Thymus (tissue), 11 donors: Measurements from ENCODE around the gene OR6C75. TPM values are rescaled to one million over a fixed set of nuclear protein-coding genes. Genes with fewer than 3 reads are reported as not detected.
"Not testable (repeated sequence)": the region's sequence is repeated elsewhere in the genome, so short reads cannot be mapped to it uniquely, and the experiment has no call there.

Experiments used
- DNase-seq, 9 donors: peaks; one replicate each; pipeline ENCODE4 v3.0.0-alpha.2; 2013; ENCODE audit warnings: low spot score in 9 of 9, low read depth in 6 of 9, missing footprints in 1 of 9
- H3K27ac ChIP-seq, 2 donors: one replicate each; pipeline ENCODE4 v1.5.1; 2013; ENCODE audit warnings: control low read depth in 1 of 2, low read depth in 1 of 2, low read length in 1 of 2, mild to moderate bottlenecking in 1 of 2, moderate library complexity in 1 of 2
- H3K27me3 ChIP-seq, 2 donors: one replicate each; pipeline ENCODE4 v1.5.1; 2013; ENCODE audit warnings: low read length in 1 of 2; ENCODE audit not compliant: control insufficient read depth in 2 of 2, insufficient read depth in 1 of 2
- H3K36me3 ChIP-seq, 2 donors: one replicate each; pipeline ENCODE4 v1.5.1; 2013; ENCODE audit warnings: low read length in 1 of 2, mild to moderate bottlenecking in 1 of 2, moderate library complexity in 1 of 2; ENCODE audit not compliant: control insufficient read depth in 2 of 2, insufficient read depth in 2 of 2
- H3K4me1 ChIP-seq, 2 donors: one replicate each; pipeline ENCODE4 v1.5.1; 2013; ENCODE audit warnings: low read length in 2 of 2; ENCODE audit not compliant: control insufficient read depth in 2 of 2, insufficient read depth in 2 of 2
- H3K4me3 ChIP-seq, 2 donors: one replicate each; pipeline ENCODE4 v1.5.1; 2013; ENCODE audit warnings: low read length in 2 of 2, control low read depth in 1 of 2, mild to moderate bottlenecking in 1 of 2
- H3K9me3 ChIP-seq, 2 donors: one replicate each; pipeline ENCODE4 v1.5.1; 2013; ENCODE audit warnings: low read length in 1 of 2, mild to moderate bottlenecking in 1 of 2; ENCODE audit not compliant: control insufficient read depth in 2 of 2, insufficient read depth in 1 of 2
- WGBS: extraction: QIAGEN DNeasy Blood & Tissue Kit; methylation state at CpG from one replicate; pipeline ENCODE4 v1.1.7; 2013; 5-methylcytosine and 5-hydroxymethylcytosine counted together
- polyA plus RNA-seq: library from polyadenylated mRNA; stranded (reverse); fragments of 200-250 nt; gene quantifications from one replicate; pipeline ENCODE4 v1.2.3, GENCODE V29; 2013
- total RNA-seq: library from RNA; stranded (reverse); fragments of 120-200 nt; gene quantifications from one replicate; pipeline ENCODE4 v1.2.4, GENCODE V29; 2013
- donor health status: healthy.

Gene OR6C75
- total and polyA plus RNA-seq, 2 donors, result not detected

DNA sequence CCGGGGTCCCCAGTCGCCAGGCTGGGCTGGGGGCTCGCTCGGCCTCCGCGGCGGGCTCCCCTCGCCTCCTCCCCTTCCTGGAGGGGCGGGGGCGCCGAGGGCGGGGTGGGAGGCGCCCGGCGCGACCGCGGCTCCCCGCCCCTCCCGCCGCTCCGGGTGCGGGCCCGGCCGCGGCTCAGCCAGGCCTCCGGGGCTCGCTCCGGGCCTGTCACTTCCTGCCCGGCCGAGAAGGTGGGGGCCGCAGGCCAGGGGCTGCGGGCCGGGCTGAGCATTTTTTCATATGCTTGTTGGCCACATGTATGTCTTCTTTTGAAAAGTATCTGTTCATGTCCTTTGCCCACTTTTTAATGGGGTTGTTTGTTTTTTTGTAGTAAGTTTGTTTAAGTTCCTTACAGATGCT is 52.1 kb downstream of the OR6C75 start:
- 8% methylated on average over 10 of the region's 34 CpGs for WGBS
- DNase-seq, H3K4me3 ChIP-seq, H3K36me3 ChIP-seq, H3K27me3 ChIP-seq, H3K27ac ChIP-seq, H3K9me3 ChIP-seq, H3K4me1 ChIP-seq: not testable (repeated sequence)

- WGBS, result 96% methylated on average over 1 of the region's 1 CpG
- no peak overlapping the region for H3K4me3 ChIP-seq
- no peaks in the 10 kb centered on the region for H3K36me3 ChIP-seq
- H3K4me1 ChIP-seq, result no peaks in the 10 kb centered on the region
- no peak overlapping the region for H3K27ac ChIP-seq
- H3K27me3 ChIP-seq, result peaks cover 0 to 6% of the 10 kb centered on the region in 2 donors
- DNase-seq, result no peak
- H3K9me3 ChIP-seq, result no peaks in the 10 kb centered on the region
Measured at GRCh38 chr12:55416961-55417360, 54.2 kb downstream of the OR6C75 start.

Other genes starting within 250 kb of the OR6C75 start
- not detected for gene OR9K2, start 236.6 kb upstream of the OR6C75 start, total RNA-seq
- not detected for gene OR9K2, start 236.6 kb upstream of the OR6C75 start, polyA plus RNA-seq
- not detected for gene OR10A7, start 141.9 kb upstream of the OR6C75 start, total RNA-seq
- gene OR10A7, start 141.9 kb upstream of the OR6C75 start, polyA plus RNA-seq, result not detected
- not detected for gene OR6C74, start 118.4 kb upstream of the OR6C75 start, total RNA-seq
- gene OR6C74, start 118.4 kb upstream of the OR6C75 start, polyA plus RNA-seq, result not detected
- gene OR6C6, start 66.4 kb upstream of the OR6C75 start, total RNA-seq, result not detected
- gene OR6C6, start 66.4 kb upstream of the OR6C75 start, polyA plus RNA-seq, result not detected
- not detected for gene OR6C1, start 48.6 kb upstream of the OR6C75 start, total RNA-seq
- not detected for gene OR6C1, start 48.6 kb upstream of the OR6C75 start, polyA plus RNA-seq
- gene OR6C3, start 32.2 kb upstream of the OR6C75 start, total RNA-seq, result not detected
- not detected for gene OR6C3, start 32.2 kb upstream of the OR6C75 start, polyA plus RNA-seq
- gene OR6C65, start 37.6 kb downstream of the OR6C75 start, total RNA-seq, result not detected
- gene OR6C65, start 37.6 kb downstream of the OR6C75 start, polyA plus RNA-seq, result 0.02 TPM
- not detected for gene OR6C76, start 63.3 kb downstream of the OR6C75 start, total RNA-seq
- not detected for gene OR6C76, start 63.3 kb downstream of the OR6C75 start, polyA plus RNA-seq
- not detected for gene OR6C2, start 81.1 kb downstream of the OR6C75 start, total RNA-seq
- not detected for gene OR6C2, start 81.1 kb downstream of the OR6C75 start, polyA plus RNA-seq
- gene OR6C70, start 107.2 kb downstream of the OR6C75 start, total RNA-seq, result not detected
- not detected for gene OR6C70, start 107.2 kb downstream of the OR6C75 start, polyA plus RNA-seq
- gene OR6C68, start 129.4 kb downstream of the OR6C75 start, total RNA-seq, result not detected
- gene OR6C68, start 129.4 kb downstream of the OR6C75 start, polyA plus RNA-seq, result not detected
- not detected for gene OR6C4, start 186.6 kb downstream of the OR6C75 start, total RNA-seq
- gene OR6C4, start 186.6 kb downstream of the OR6C75 start, polyA plus RNA-seq, result not detected
- not detected for gene OR2AP1, start 209.5 kb downstream of the OR6C75 start, total RNA-seq
- gene OR2AP1, start 209.5 kb downstream of the OR6C75 start, polyA plus RNA-seq, result 0.02 TPM